GM23248 (cell line): ENCODE results near the gene NMD3. TPM values are rescaled to one million over a fixed set of nuclear protein-coding genes. Genes with fewer than 3 reads are reported as not detected.
A peak's percentile ranks its signal among the peaks of the same experiment; 100 is the strongest.

ENCODE experiments used
- DNase-seq: peaks from one replicate; pipeline ENCODE4 v3.0.0-alpha.2; 2015
- H2AFZ ChIP-seq: fragments of 200-600 bp; sonication (generic); 2 replicates; pipeline ENCODE4 v1.6.1; 2016; ENCODE audit warnings: antibody characterized with exemption
- H3F3A ChIP-seq: fragments of 200-600 bp; sonication (generic); 2 replicates; pipeline ENCODE4 v1.6.1; 2016; ENCODE audit warnings: mild to moderate bottlenecking, antibody characterized with exemption, mixed run types; ENCODE audit not compliant: insufficient read depth
- H3K27ac ChIP-seq: fragments of 200-600 bp; sonication (generic); 2 replicates; pipeline ENCODE4 v1.5.1; 2016; ENCODE audit warnings: mild to moderate bottlenecking
- H3K27me3 ChIP-seq: fragments of 200-600 bp; sonication (generic); replicated peaks from 2 replicates; pipeline ENCODE4 v1.6.1; 2016; ENCODE audit warnings: mild to moderate bottlenecking; ENCODE audit not compliant: insufficient read depth
- H3K36me3 ChIP-seq: fragments of 200-600 bp; sonication (generic); 2 replicates; pipeline ENCODE4 v1.6.1; 2016; ENCODE audit warnings: low read depth, mild to moderate bottlenecking
- H3K4me1 ChIP-seq: fragments of 200-600 bp; sonication (generic); 2 replicates; pipeline ENCODE4 v1.6.1; 2016; ENCODE audit warnings: mild to moderate bottlenecking; ENCODE audit not compliant: insufficient read depth
- H3K4me2 ChIP-seq: fragments of 200-600 bp; sonication (generic); one replicate; pipeline ENCODE4 v1.6.1; 2016; ENCODE audit warnings: mild to moderate bottlenecking; ENCODE audit not compliant: unreplicated experiment
- H3K4me3 ChIP-seq: fragments of 200-600 bp; sonication (generic); 2 replicates; pipeline ENCODE4 v1.5.1; 2016; ENCODE audit warnings: mild to moderate bottlenecking
- H3K79me2 ChIP-seq: fragments of 200-600 bp; sonication (generic); 2 replicates; pipeline ENCODE4 v1.6.1; 2016; ENCODE audit warnings: mild to moderate bottlenecking; ENCODE audit not compliant: insufficient read depth
- H3K9ac ChIP-seq: fragments of 200-600 bp; sonication (generic); 2 replicates; pipeline ENCODE4 v1.6.1; 2016; ENCODE audit warnings: mild to moderate bottlenecking
- H3K9me2 ChIP-seq: fragments of 200-600 bp; sonication (generic); 2 replicates; pipeline ENCODE4 v1.6.1; 2016; ENCODE audit warnings: mixed run types, mild to moderate bottlenecking, moderate library complexity; ENCODE audit not compliant: insufficient read depth
- H3K9me3 ChIP-seq: fragments of 200-600 bp; sonication (generic); one replicate; pipeline ENCODE4 v1.6.1; 2017; ENCODE audit warnings: low read depth
- H4K20me1 ChIP-seq: fragments of 200-600 bp; sonication (generic); 2 replicates; pipeline ENCODE4 v1.6.0; 2016; ENCODE audit not compliant: insufficient read depth
- EZH2 ChIP-seq: fragments of 200-600 bp; sonication (generic); IDR thresholded peaks from 2 replicates; pipeline ENCODE4 v1.6.1; 2018; ENCODE audit warnings: antibody characterized with exemption, mild to moderate bottlenecking; ENCODE audit not compliant: insufficient read depth, poor library complexity, severe bottlenecking
- EZH2phosphoT487 ChIP-seq: fragments of 200-600 bp; sonication (generic); IDR thresholded peaks from 2 replicates; pipeline ENCODE4 v1.6.1; 2018; ENCODE audit warnings: antibody characterized with exemption, moderate library complexity, mild to moderate bottlenecking, low read depth; ENCODE audit not compliant: insufficient read depth
- WGBS, 2 experiments: methylation state at CpG; one replicate each; pipeline ENCODE4 v1.1.6; 2015 to 2017; ENCODE audit warnings: low lambda C conversion rate in 2 of 2, low coverage in 1 of 2; ENCODE audit errors: missing lambda C conversion rate in 2 of 2; 5-methylcytosine and 5-hydroxymethylcytosine counted together
- in situ Hi-C: fragments of 300-500 bp; cut with MboI; formaldehyde crosslinking; loops from 2 replicates; pipeline ENCODE4 v1.15.0; 2020
- polyA plus RNA-seq: library from polyadenylated mRNA; unstranded; fragments of >200 nt; fragmentation: Nextera tagmentation; extraction: Ambion mirVana; gene quantifications from 2 replicates; pipeline ENCODE4 v1.2.1, GENCODE V29; 2016
- total RNA-seq: library from RNA; depleted of rRNA; stranded (reverse); fragments of >200 nt; shearing (Covaris generic); gene quantifications from 2 replicates; pipeline ENCODE4 v1.2.3, GENCODE V29; 2014

NMD3 gene
- total and polyA plus RNA-seq, 2 experiments from 2014 or later, result 51.1 to 79.4 TPM

GRCh38 chr3:161263057-161263456 lies 41.9 kb downstream of the NMD3 start:
- in situ Hi-C loops, result no loop called here
- no peak overlapping the region for H3K4me3 ChIP-seq
- TF ChIP-seq EZH2phosphoT487 (peak; percentile 83; the same call in 1 of the 2 replicates), EZH2 (no peak)
- peaks cover 56% of the 10 kb centered on the region for H3K4me1 ChIP-seq
- peak overlapping the region; percentile 54 for H3K27ac ChIP-seq
- no peaks in the 10 kb centered on the region for H3K9me2 ChIP-seq
- H3K36me3 ChIP-seq, result peaks cover 18% of the 10 kb centered on the region; the same call in 1 of the 2 replicates
- no peaks in the 10 kb centered on the region for H3K27me3 ChIP-seq
- no peak overlapping the region for H3K9ac ChIP-seq
- H2AFZ ChIP-seq, result no peak overlapping the region
- peak overlapping the region; percentile 19 for H3K4me2 ChIP-seq
- H3F3A ChIP-seq, result peaks cover 66% of the 10 kb centered on the region
- 0 out of 2 replicates have a peak, but pooled peaks cover 4% of the 10 kb centered on the region for H3K79me2 ChIP-seq
- 0 out of 2 replicates have a peak, but pooled peaks cover 5% of the 10 kb centered on the region for H4K20me1 ChIP-seq
- WGBS, 2 experiments, result 67 to 69% methylated on average over 3 of the region's 3 CpGs
- no peaks in the 10 kb centered on the region for H3K9me3 ChIP-seq
- peak; percentile 88 for DNase-seq

- Histone ChIP-seq H4K20me1 (0 out of 2 replicates have a peak, but pooled peaks cover 5% of the 10 kb centered on the region), H3K4me1 (peaks cover 56% of the 10 kb centered on the region), H3K9ac (no peak overlapping the region), H3K4me2 (peak overlapping the region; percentile 15), H3K27me3 (no peaks in the 10 kb centered on the region), H3K36me3 (0 out of 2 replicates have a peak, but pooled peaks cover 11% of the 10 kb centered on the region), H3K9me2 (no peaks in the 10 kb centered on the region), H3K4me3 (no peak overlapping the region), H2AFZ (no peak overlapping the region), H3K9me3 (no peaks in the 10 kb centered on the region), H3F3A (peaks cover 66% of the 10 kb centered on the region), H3K79me2 (no peaks in the 10 kb centered on the region), H3K27ac (peak overlapping the region; percentile 36)
- in situ Hi-C loops, result no loop called here
- TF ChIP-seq EZH2 (no peak), EZH2phosphoT487 (no peak)
- DNase-seq, result peak; percentile 46
- WGBS, 2 experiments, result 92 to 93% methylated on average over 1 of the region's 1 CpG
Measured at GRCh38 chr3:161264852-161265251, 43.7 kb downstream of the NMD3 start.

GRCh38 chr3:161265916-161266571 lies 44.9 kb downstream of the NMD3 start:
- TF ChIP-seq EZH2, result no peak
- TF ChIP-seq EZH2phosphoT487, result no peak
- no peak overlapping the region for H3K4me3 ChIP-seq
- H3K9ac ChIP-seq, result no peak overlapping the region
- H2AFZ ChIP-seq, result no peak overlapping the region
- H3K27ac ChIP-seq, result peak overlapping the region; percentile 36
- WGBS, 2 experiments, result 71 to 72% methylated on average over 5 of the region's 5 CpGs
- H3K4me1 ChIP-seq, result peaks cover 56% of the 10 kb centered on the region
- no peaks in the 10 kb centered on the region for H3K9me2 ChIP-seq
- peak; percentile 13 for DNase-seq
- no peaks in the 10 kb centered on the region for H4K20me1 ChIP-seq
- 0 out of 2 replicates have a peak, but pooled peaks cover 10% of the 10 kb centered on the region for H3K36me3 ChIP-seq
- no peaks in the 10 kb centered on the region for H3K9me3 ChIP-seq
- in situ Hi-C loops, result no loop called here
- peak overlapping the region; percentile 11 for H3K4me2 ChIP-seq
- no peaks in the 10 kb centered on the region for H3K27me3 ChIP-seq
- H3K79me2 ChIP-seq, result no peaks in the 10 kb centered on the region
- H3F3A ChIP-seq, result peaks cover 54% of the 10 kb centered on the region

- Histone ChIP-seq H3K4me3 (no peak overlapping the region), H3F3A (peaks cover 47% of the 10 kb centered on the region), H3K4me1 (peaks cover 56% of the 10 kb centered on the region), H3K9ac (no peak overlapping the region), H3K36me3 (0 out of 2 replicates have a peak, but pooled peaks cover 6% of the 10 kb centered on the region), H2AFZ (no peak overlapping the region), H3K27ac (peak overlapping the region; percentile 36), H4K20me1 (no peaks in the 10 kb centered on the region), H3K79me2 (no peaks in the 10 kb centered on the region), H3K4me2 (peak overlapping the region; percentile 11), H3K27me3 (no peaks in the 10 kb centered on the region), H3K9me2 (no peaks in the 10 kb centered on the region), H3K9me3 (no peaks in the 10 kb centered on the region)
- 0 to 3% methylated on average over 1 of the region's 1 CpG for WGBS, 2 experiments
- in situ Hi-C loops, result no loop called here
- TF ChIP-seq EZH2phosphoT487, result no peak
- TF ChIP-seq EZH2, result no peak
- peak; percentile 76 for DNase-seq
Measured at GRCh38 chr3:161266731-161267150, 45.6 kb downstream of the NMD3 start.
